Suprapubic skin (tissue), 4 donors: Measurements from ENCODE around the gene AHI1. TPM values are rescaled to one million over a fixed set of nuclear protein-coding genes. Genes with fewer than 3 reads are reported as not detected.
A peak's percentile ranks its signal among the peaks of the same experiment; 100 is the strongest.

Source experiments
- DNase-seq, 2 donors: peaks; one replicate each; pipeline ENCODE4 v3.0.0-alpha.2; 2019; ENCODE audit warnings: low spot score in 2 of 2
- H3K27ac ChIP-seq: fragments of 200-600 bp; sonication (generic); one replicate; pipeline ENCODE4 v1.5.1; 2019
- H3K27me3 ChIP-seq: fragments of 200-600 bp; sonication (generic); one replicate; pipeline ENCODE4 v1.5.1; 2019
- H3K36me3 ChIP-seq: fragments of 200-600 bp; sonication (generic); one replicate; pipeline ENCODE4 v1.5.1; 2019
- H3K4me1 ChIP-seq: fragments of 200-600 bp; sonication (generic); one replicate; pipeline ENCODE4 v1.5.1; 2019
- H3K4me3 ChIP-seq: fragments of 200-600 bp; sonication (generic); one replicate; pipeline ENCODE4 v1.5.1; 2019; ENCODE audit warnings: mild to moderate bottlenecking
- H3K9me3 ChIP-seq: fragments of 200-600 bp; sonication (generic); one replicate; pipeline ENCODE4 v1.5.1; 2019
- EP300 ChIP-seq: sonication (generic); formaldehyde crosslinking; IDR thresholded peaks from one replicate; pipeline ENCODE4 v1.6.1; 2017; ENCODE audit warnings: antibody characterized with exemption
- POLR2A ChIP-seq, 2 donors: fragments of 450-650 bp; IDR thresholded peaks; one replicate each; pipeline ENCODE4 v1.6.1; 2017; ENCODE audit warnings: antibody characterized with exemption in 2 of 2, mild to moderate bottlenecking in 2 of 2, moderate library complexity in 2 of 2
- POLR2AphosphoS5 ChIP-seq, 3 donors: sonication (generic); formaldehyde crosslinking; IDR thresholded peaks; one replicate each; pipeline ENCODE4 v1.6.1; 2017; ENCODE audit warnings: antibody characterized with exemption in 3 of 3
- WGBS: methylation state at CpG from one replicate; pipeline ENCODE4 v1.1.5; 2018; 5-methylcytosine and 5-hydroxymethylcytosine counted together
- total RNA-seq, 4 donors: library from RNA; depleted of rRNA; stranded (reverse); fragments of >200 nt; gene quantifications; one replicate each; pipeline ENCODE4 v1.1.0, GENCODE V29; 2016
- TF ChIP-seq, protein P1 (sequence below), 2 donors: fragments of 200-600 bp in 1 of 2; fragments of 450-650 bp in 1 of 2; sonication (generic) in 1 of 2; IDR thresholded peaks; one replicate each; pipeline ENCODE4 v1.5.1; 2016 to 2019; ENCODE audit warnings: antibody characterized with exemption in 2 of 2, mild to moderate bottlenecking in 1 of 2, moderate library complexity in 1 of 2

Gene AHI1
- total RNA-seq, 4 donors from 2014 or later: 12.1 to 53.6 (median 19.2) TPM

DNA sequence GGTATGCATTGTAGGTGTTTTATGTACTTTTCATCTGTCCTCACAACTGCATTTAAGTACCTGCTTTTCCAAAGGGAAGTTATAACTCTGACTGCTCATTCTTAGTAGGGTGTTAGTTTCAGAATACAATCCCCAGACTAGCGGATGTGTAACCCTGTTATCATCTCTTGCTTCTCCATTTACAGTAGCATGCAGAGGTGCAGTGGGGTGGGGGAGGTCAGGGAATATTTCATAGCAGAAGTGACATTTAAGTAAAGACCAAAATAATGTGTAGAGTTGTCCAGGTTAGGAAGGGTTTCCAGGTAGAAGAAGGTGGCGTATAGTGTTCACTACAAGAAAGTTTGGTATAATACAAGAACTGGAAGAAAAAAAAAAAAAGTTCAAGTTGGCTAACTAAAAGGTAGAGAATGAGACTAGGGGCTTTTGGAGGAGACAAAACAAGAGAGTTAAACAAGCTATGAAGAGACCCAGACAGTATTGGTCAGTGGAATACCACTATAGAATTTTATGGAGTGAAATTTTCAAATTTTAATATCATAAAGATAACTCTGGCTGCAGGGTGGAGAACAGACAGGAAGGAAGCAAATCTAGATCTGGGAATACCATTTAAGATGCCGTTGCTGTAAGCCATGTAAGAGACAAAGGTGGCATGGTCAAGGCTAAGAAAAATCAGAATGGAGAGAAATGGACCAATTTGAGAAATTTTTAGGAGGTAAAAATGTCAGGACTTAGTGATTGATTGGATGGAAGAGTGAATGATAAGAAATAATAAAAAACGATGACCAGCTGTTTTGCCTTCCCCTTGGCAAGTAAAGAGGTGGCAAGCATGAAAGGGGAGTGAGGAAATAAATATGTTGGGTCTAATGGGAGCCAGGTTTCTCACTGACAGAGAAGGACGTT, 2.2 kb upstream of the AHI1 start:
- 87% methylated on average over 5 of the region's 5 CpGs for WGBS
- Histone ChIP-seq H3K27me3 (no peaks in the 10 kb centered on the region), H3K4me1 (peaks cover 23% of the 10 kb centered on the region), H3K4me3 (no peak overlapping the region), H3K36me3 (no peaks in the 10 kb centered on the region), H3K27ac (no peak overlapping the region), H3K9me3 (no peaks in the 10 kb centered on the region)
- no peak for DNase-seq
- TF ChIP-seq POLR2AphosphoS5 (IDR thresholded peaks at IDR 0.05) (no peak), POLR2A (IDR thresholded peaks at IDR 0.05) (no peak)
- TF ChIP-seq, protein P1, sequence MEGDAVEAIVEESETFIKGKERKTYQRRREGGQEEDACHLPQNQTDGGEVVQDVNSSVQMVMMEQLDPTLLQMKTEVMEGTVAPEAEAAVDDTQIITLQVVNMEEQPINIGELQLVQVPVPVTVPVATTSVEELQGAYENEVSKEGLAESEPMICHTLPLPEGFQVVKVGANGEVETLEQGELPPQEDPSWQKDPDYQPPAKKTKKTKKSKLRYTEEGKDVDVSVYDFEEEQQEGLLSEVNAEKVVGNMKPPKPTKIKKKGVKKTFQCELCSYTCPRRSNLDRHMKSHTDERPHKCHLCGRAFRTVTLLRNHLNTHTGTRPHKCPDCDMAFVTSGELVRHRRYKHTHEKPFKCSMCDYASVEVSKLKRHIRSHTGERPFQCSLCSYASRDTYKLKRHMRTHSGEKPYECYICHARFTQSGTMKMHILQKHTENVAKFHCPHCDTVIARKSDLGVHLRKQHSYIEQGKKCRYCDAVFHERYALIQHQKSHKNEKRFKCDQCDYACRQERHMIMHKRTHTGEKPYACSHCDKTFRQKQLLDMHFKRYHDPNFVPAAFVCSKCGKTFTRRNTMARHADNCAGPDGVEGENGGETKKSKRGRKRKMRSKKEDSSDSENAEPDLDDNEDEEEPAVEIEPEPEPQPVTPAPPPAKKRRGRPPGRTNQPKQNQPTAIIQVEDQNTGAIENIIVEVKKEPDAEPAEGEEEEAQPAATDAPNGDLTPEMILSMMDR (IDR thresholded peaks at IDR 0.05): no peak

DNA sequence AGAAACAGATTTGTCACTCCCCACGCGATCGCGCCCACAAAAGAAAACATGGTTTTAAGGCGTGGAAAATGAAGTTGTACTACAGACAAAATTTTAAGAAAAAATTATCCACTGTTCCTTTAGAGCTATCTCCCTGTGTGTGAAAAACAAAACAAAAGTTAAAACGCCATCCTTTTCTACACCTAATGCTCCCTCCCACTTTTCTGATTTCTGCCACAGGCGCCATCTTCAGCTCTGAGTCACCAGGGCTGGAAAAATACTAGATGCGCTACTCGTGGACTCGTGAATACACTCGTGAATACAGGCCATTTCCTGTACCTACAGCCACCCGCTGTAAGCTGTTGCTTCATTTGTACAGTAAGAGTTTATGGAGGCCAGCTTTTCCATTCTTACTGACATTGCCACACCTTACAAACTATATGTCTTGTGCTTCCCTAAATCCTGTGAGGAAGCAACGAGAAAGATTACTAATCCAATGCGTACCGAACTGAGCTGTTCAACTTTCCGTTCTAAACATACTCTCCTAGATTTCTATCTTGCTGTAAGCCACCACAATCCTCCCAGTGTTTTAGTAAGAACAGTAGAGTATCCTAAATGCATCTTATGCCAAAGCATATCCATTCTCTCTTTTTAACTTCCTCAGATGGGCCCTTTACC, 773 bp upstream of the AHI1 start:
- DNase-seq: peak; percentile 86 to 88
- H3K9me3 ChIP-seq: no peaks in the 10 kb centered on the region
- no peaks in the 10 kb centered on the region for H3K36me3 ChIP-seq
- no peak for TF ChIP-seq EP300
- TF ChIP-seq POLR2AphosphoS5 (IDR thresholded peaks at IDR 0.05): peak; percentile 46 to 89 (median 75)
- peak in 1 of 2 donors; percentile 52 for TF ChIP-seq POLR2A (IDR thresholded peaks at IDR 0.05)
- TF ChIP-seq, protein P1 (IDR thresholded peaks at IDR 0.05): no peak
- H3K4me3 ChIP-seq: peak overlapping the region; percentile 98
- H3K4me1 ChIP-seq: peaks cover 23% of the 10 kb centered on the region
- 0% methylated on average over 16 of the region's 16 CpGs for WGBS
- H3K27me3 ChIP-seq: no peaks in the 10 kb centered on the region
- H3K27ac ChIP-seq: peak overlapping the region; percentile 99

DNA sequence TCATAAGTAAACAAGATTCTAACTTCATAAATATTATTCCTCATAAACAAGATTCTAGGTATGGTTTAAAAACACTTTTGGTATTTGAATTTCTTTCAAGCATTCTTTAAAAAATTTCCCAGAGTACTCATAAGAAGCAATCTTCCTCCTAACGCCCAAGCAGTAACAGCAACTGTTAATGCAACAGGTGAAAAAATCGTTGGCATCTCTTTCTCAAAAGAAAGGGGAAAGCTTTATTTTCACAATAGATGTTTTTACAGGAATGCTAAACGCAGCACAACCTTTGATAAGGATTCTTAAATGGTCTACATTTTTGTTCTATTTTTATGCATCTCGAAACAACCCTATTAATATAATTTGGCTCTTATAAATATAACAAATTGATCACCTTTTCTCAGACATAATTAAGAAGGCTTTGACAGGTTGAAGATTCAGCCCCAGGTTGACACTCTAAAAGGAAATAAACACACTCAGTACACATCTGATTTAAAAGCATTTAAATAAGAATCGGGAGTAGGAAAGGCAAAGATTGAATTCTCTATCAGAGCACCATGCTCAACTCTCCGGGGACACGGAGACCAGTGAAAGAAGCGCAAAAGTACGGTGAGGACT, 634 bp downstream of the AHI1 start:
- TF ChIP-seq, protein P1 (IDR thresholded peaks at IDR 0.05): no peak
- no peak for TF ChIP-seq EP300
- no peak for TF ChIP-seq POLR2A (IDR thresholded peaks at IDR 0.05)
- no peak for TF ChIP-seq POLR2AphosphoS5 (IDR thresholded peaks at IDR 0.05)
- Histone ChIP-seq H3K36me3 (no peaks in the 10 kb centered on the region), H3K27ac (peak overlapping the region; percentile 99), H3K9me3 (no peaks in the 10 kb centered on the region), H3K27me3 (no peaks in the 10 kb centered on the region), H3K4me1 (peaks cover 23% of the 10 kb centered on the region), H3K4me3 (peak overlapping the region; percentile 98)
- no peak for DNase-seq
- under 1% methylated on average over 9 of the region's 9 CpGs for WGBS

DNA sequence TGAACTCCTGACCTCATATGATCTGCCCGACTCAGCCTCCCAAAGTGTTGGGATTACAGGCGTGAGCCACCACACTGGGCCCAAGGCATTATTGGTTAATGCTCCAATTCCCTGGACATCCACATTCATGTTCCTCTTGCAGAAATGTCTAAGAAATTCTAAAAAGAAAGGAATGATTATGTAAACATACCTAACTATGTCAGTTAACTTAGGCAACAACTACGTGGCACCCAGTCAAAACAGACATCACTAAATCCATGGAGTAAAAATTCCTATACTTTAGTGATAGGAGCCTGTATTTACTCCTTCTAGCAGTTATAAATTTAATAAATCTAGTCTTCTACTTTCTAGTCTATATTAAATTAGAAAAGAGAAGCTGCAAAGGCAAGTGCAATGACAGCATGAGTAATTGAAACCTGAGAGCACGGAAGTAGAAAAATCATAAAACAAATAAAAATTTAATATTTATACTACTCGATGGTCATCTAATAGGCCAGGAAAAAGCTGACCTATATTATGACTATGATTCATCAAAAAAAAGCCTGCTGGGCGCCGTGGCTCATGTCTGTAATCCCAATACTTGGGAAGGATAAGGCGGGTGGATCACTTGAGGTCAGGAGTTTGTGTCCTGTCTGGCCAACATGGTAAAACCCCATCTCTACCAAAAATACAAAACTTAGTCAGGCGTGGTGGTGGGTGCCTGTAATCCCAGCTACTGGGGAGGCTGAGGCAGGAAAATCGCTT, 4.2 kb downstream of the AHI1 start:
- no peak for DNase-seq
- Histone ChIP-seq H3K36me3 (peaks cover 26% of the 10 kb centered on the region), H3K4me3 (no peak overlapping the region), H3K27me3 (no peaks in the 10 kb centered on the region), H3K9me3 (no peaks in the 10 kb centered on the region), H3K27ac (no peak overlapping the region), H3K4me1 (peaks cover 15% of the 10 kb centered on the region)
- TF ChIP-seq POLR2AphosphoS5 (IDR thresholded peaks at IDR 0.05): no peak
- no peak for TF ChIP-seq POLR2A (IDR thresholded peaks at IDR 0.05)
- TF ChIP-seq, protein P1 (IDR thresholded peaks at IDR 0.05): no peak
- TF ChIP-seq EP300: no peak
- 96% methylated on average over 10 of the region's 10 CpGs for WGBS
